Measurements from ENCODE around the gene SLC9A3.
A peak's percentile ranks its signal among the peaks of the same experiment; 100 is the strongest.

The SLC9A3 gene

DNA sequence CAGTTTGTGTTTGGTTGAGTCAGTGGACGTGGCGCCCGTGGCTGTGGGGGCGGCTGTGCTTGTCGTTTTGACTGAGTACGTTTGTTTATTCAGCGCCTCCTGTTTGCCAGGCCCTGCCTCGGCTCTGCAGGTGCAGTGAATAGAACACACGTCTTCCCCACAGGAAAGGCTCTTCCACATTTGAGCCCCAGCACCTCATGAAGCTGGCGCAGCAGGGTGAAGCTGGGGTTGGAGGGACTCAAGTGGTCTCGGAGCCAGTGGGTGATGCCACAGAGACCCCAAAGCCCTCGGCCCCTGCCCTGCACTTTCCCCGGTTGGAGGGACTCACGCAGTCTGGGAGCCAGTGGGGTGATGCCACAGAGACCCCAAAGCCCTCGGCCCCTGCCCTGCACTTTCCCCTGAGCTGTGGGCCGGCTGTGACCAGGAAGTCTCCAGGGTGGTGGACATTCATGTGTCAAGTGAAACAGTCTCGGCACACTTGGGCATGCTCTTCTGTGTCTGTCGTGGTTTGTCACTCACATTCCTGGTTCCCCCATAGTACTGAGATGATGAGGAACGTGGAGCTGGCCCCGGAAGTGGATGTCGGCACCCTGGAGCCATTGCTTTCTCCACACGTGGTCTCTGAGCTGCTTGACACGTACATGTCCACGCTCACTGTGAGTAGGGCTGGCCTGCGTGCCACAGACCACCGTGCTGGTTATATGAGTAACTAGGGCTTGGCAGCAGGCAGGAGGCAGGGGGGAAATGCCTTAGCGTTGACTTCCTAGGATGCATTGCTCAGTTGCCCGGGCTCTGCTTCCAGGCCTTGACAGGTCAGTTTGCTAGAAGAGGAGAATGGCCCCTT is 67.7 kb downstream of the SLC9A3 start:
- ATAC-seq (ENCODE audit: insufficient read depth, low read depth) (no peak), DNase-seq (no peak)
- no peak for TF ChIP-seq CTCF (IDR thresholded peaks at IDR 0.05; ENCODE audit: borderline replicate concordance, extremely low read depth, low read length, poor library complexity, severe bottlenecking)
- no peak for TF ChIP-seq EZH2 (IDR thresholded peaks at IDR 0.05; ENCODE audit: borderline replicate concordance, low read depth, low read length, severe bottlenecking)
- no peak overlapping the region for H3K4me3 ChIP-seq (ENCODE audit: low read depth in 1 of 2, low read length in 2 of 2)
- H3K9ac ChIP-seq (ENCODE audit: low read depth, low read length) = no peak overlapping the region
- no peak overlapping the region for H3K27ac ChIP-seq (ENCODE audit: low read length)
- H3K79me2 ChIP-seq (ENCODE audit: insufficient read depth, low read length) = peaks cover 51% of the 10 kb centered on the region
- H4K20me1 ChIP-seq (ENCODE audit: insufficient read depth, low read length) = peaks cover 25% of the 10 kb centered on the region
- no peak overlapping the region for H2AFZ ChIP-seq (ENCODE audit: low read depth, low read length)
- no peak overlapping the region for H3K4me2 ChIP-seq (ENCODE audit: insufficient read depth, low read length)
- peaks cover 93% of the 10 kb centered on the region for H3K36me3 ChIP-seq (ENCODE audit: insufficient read depth, low read length)
- no peaks in the 10 kb centered on the region for H3K4me1 ChIP-seq (ENCODE audit: insufficient read depth, low read length)
- no peaks in the 10 kb centered on the region for H3K27me3 ChIP-seq (ENCODE audit: insufficient read depth, low read length, poor library complexity)
- peaks cover 6% of the 10 kb centered on the region for H3K9me3 ChIP-seq (ENCODE audit: insufficient read depth, low read length, severe bottlenecking)

DNA sequence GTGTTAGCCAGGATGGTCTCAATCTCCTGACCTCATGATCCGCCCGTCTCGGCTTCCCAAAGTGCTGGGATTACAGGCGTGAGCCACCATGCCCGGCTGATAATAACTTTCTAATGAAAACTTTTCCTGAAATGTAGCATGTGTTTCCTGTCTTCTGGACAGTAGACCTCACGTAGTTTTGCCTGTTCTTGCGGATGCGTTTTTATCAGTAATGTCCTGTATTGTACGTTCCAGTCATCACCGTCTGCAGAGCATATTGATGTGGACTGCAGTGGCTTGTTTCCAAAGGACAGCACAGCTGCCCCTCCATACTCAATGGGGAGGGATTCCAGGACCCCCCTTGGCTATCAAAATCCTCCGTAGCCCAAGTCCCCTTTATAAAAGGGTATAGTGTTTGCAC is 68.4 kb downstream of the SLC9A3 start:
- H3K79me2 ChIP-seq (ENCODE audit: insufficient read depth, low read length) = peaks cover 52% of the 10 kb centered on the region
- H3K4me1 ChIP-seq (ENCODE audit: insufficient read depth, low read length) = no peaks in the 10 kb centered on the region
- TF ChIP-seq EZH2 (IDR thresholded peaks at IDR 0.05; ENCODE audit: borderline replicate concordance, low read depth, low read length, severe bottlenecking) (no peak), CTCF (IDR thresholded peaks at IDR 0.05; ENCODE audit: borderline replicate concordance, extremely low read depth, low read length, poor library complexity, severe bottlenecking) (no peak)
- H3K36me3 ChIP-seq (ENCODE audit: insufficient read depth, low read length) = peaks cover 96% of the 10 kb centered on the region
- no peaks in the 10 kb centered on the region for H3K27me3 ChIP-seq (ENCODE audit: insufficient read depth, low read length, poor library complexity)
- no peak overlapping the region for H3K27ac ChIP-seq (ENCODE audit: low read length)
- no peak overlapping the region for H3K9ac ChIP-seq (ENCODE audit: low read depth, low read length)
- H3K4me3 ChIP-seq (ENCODE audit: low read depth in 1 of 2, low read length in 2 of 2) = no peak overlapping the region
- no peak for ATAC-seq (ENCODE audit: insufficient read depth, low read depth)
- peaks cover 25% of the 10 kb centered on the region for H4K20me1 ChIP-seq (ENCODE audit: insufficient read depth, low read length)
- peaks cover 11% of the 10 kb centered on the region for H3K9me3 ChIP-seq (ENCODE audit: insufficient read depth, low read length, severe bottlenecking)
- no peak overlapping the region for H2AFZ ChIP-seq (ENCODE audit: low read depth, low read length)
- no peak for DNase-seq
- H3K4me2 ChIP-seq (ENCODE audit: insufficient read depth, low read length) = no peak overlapping the region

DNA sequence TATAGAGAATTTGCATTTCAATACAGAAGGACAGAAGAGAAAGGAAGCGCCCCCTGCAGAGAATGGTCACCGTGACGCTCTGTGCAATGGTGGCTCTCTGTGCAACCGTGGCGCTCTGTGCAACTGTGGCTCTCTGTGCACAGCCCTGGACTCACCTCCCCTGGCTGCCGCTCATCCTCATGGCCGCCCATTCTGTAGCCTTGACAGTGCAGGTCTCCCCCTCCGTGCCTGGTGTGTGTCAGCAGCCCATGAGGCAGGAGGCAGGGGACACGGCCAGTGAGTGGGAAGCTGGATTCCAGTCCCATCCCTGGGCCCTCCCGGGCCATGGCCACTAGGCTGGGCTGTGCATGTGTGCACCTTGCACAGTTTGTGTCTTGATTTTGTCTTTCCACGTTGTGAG is 69.3 kb downstream of the SLC9A3 start:
- DNase-seq (no peak), ATAC-seq (ENCODE audit: insufficient read depth, low read depth) (no peak)
- H3K27me3 ChIP-seq (ENCODE audit: insufficient read depth, low read length, poor library complexity) = no peaks in the 10 kb centered on the region
- TF ChIP-seq EZH2 (IDR thresholded peaks at IDR 0.05; ENCODE audit: borderline replicate concordance, low read depth, low read length, severe bottlenecking) = no peak
- peak; percentile 7 for TF ChIP-seq CTCF (IDR thresholded peaks at IDR 0.05; ENCODE audit: borderline replicate concordance, extremely low read depth, low read length, poor library complexity, severe bottlenecking)
- H3K4me2 ChIP-seq (ENCODE audit: insufficient read depth, low read length) = no peak overlapping the region
- H3K4me1 ChIP-seq (ENCODE audit: insufficient read depth, low read length) = no peaks in the 10 kb centered on the region
- peaks cover 18% of the 10 kb centered on the region for H4K20me1 ChIP-seq (ENCODE audit: insufficient read depth, low read length)
- H3K27ac ChIP-seq (ENCODE audit: low read length) = no peak overlapping the region
- no peak overlapping the region for H3K4me3 ChIP-seq (ENCODE audit: low read depth in 1 of 2, low read length in 2 of 2)
- H3K79me2 ChIP-seq (ENCODE audit: insufficient read depth, low read length) = peaks cover 56% of the 10 kb centered on the region
- peaks cover 95% of the 10 kb centered on the region for H3K36me3 ChIP-seq (ENCODE audit: insufficient read depth, low read length)
- no peak overlapping the region for H2AFZ ChIP-seq (ENCODE audit: low read depth, low read length)
- no peak overlapping the region for H3K9ac ChIP-seq (ENCODE audit: low read depth, low read length)
- H3K9me3 ChIP-seq (ENCODE audit: insufficient read depth, low read length, severe bottlenecking) = peaks cover 11% of the 10 kb centered on the region

Measured in DND-41 (cell line).